Measurements from ENCODE around the gene CALCOCO2. TPM values are rescaled to one million over a fixed set of nuclear protein-coding genes. Genes with fewer than 3 reads are reported as not detected.

CALCOCO2 gene
- total RNA-seq, 1 experiment from 2014 or later = 8.1 TPM

Small RNA genes within 50 kb of the gene (small RNA-seq; reads per million reads assigned to genes)
- gene AC068531.1 (not detected), gene RF00263 (not detected)

Other genes starting within 250 kb of the CALCOCO2 start
- gene HOXB3, start 240.8 kb upstream of the CALCOCO2 start, total RNA-seq (2014; rRNA removed; shearing (Covaris generic)) = 99.5 and 126 TPM in 2 replicates
- 7.5 and 8.2 TPM in 2 replicates for gene HOXB5, start 237.3 kb upstream of the CALCOCO2 start, total RNA-seq (2014; rRNA removed; shearing (Covaris generic))
- gene HOXB6, start 226.0 kb upstream of the CALCOCO2 start, total RNA-seq (2014; rRNA removed; shearing (Covaris generic)) = 160 and 174 TPM in 2 replicates
- 37.3 and 39.7 TPM in 2 replicates for gene HOXB7, start 220.0 kb upstream of the CALCOCO2 start, total RNA-seq (2014; rRNA removed; shearing (Covaris generic))
- 51.0 and 52.7 TPM in 2 replicates for gene HOXB8, start 215.7 kb upstream of the CALCOCO2 start, total RNA-seq (2014; rRNA removed; shearing (Covaris generic))
- 177 and 188 TPM in 2 replicates for gene HOXB9, start 204.7 kb upstream of the CALCOCO2 start, total RNA-seq (2014; rRNA removed; shearing (Covaris generic))
- not detected in 2 replicates for gene PRAC1, start 108.5 kb upstream of the CALCOCO2 start, total RNA-seq (2014; rRNA removed; shearing (Covaris generic))
- gene PRAC2, start 107.8 kb upstream of the CALCOCO2 start, total RNA-seq (2014; rRNA removed; shearing (Covaris generic)) = 0.76 TPM in 1 of 2 replicates, not detected in the other
- gene HOXB13, start 102.3 kb upstream of the CALCOCO2 start, total RNA-seq (2014; rRNA removed; shearing (Covaris generic)) = 3.5 and 5.3 TPM in 2 replicates
- gene TTLL6, start 13.8 kb upstream of the CALCOCO2 start, total RNA-seq (2014; rRNA removed; shearing (Covaris generic)) = 0.05 and 0.36 TPM in 2 replicates
- gene ATP5MC1, start 61.8 kb downstream of the CALCOCO2 start, total RNA-seq (2014; rRNA removed; shearing (Covaris generic)) = 179 and 187 TPM in 2 replicates
- gene UBE2Z, start 77.4 kb downstream of the CALCOCO2 start, total RNA-seq (2014; rRNA removed; shearing (Covaris generic)) = 73.9 and 75.5 TPM in 2 replicates
- gene SNF8, start 113.8 kb downstream of the CALCOCO2 start, total RNA-seq (2014; rRNA removed; shearing (Covaris generic)) = 93.9 and 141 TPM in 2 replicates
- gene GIP, start 137.6 kb downstream of the CALCOCO2 start, total RNA-seq (2014; rRNA removed; shearing (Covaris generic)) = not detected in 2 replicates
- not detected in 2 replicates for gene IGF2BP1, start 166.3 kb downstream of the CALCOCO2 start, total RNA-seq (2014; rRNA removed; shearing (Covaris generic))